Neuronal stem cell (in vitro differentiated cells): ENCODE data around the gene MAD1L1.
"Not testable (repeated sequence)": the region's sequence is repeated elsewhere in the genome, so short reads cannot be mapped to it uniquely, and the experiment has no call there.

Experiments
- DNase-seq: peaks from one replicate; pipeline ENCODE4 v3.0.0-alpha.2; 2013; ENCODE audit warnings: low spot score
- H2AFZ ChIP-seq: one replicate; pipeline ENCODE4 v1.6.1; 2013; ENCODE audit warnings: mild to moderate bottlenecking, low read length, inconsistent platforms
- H2AK5ac ChIP-seq: 2 replicates; pipeline ENCODE4 v1.6.1; 2013; ENCODE audit warnings: low read depth, mild to moderate bottlenecking, inconsistent platforms, low read length, moderate library complexity, mixed read lengths
- H2BK120ac ChIP-seq: 2 replicates; pipeline ENCODE4 v1.6.1; 2013; ENCODE audit warnings: low read depth, mild to moderate bottlenecking, inconsistent platforms, low read length, moderate library complexity, mixed read lengths
- H2BK12ac ChIP-seq: one replicate; pipeline ENCODE4 v1.6.1; 2013; ENCODE audit warnings: low read length, inconsistent platforms
- H2BK15ac ChIP-seq: 2 replicates; pipeline ENCODE4 v1.6.1; 2013; ENCODE audit warnings: mild to moderate bottlenecking, low read length, inconsistent platforms, mixed read lengths
- H2BK5ac ChIP-seq: one replicate; pipeline ENCODE4 v1.6.1; 2013; ENCODE audit warnings: inconsistent platforms, mild to moderate bottlenecking, low read length, moderate library complexity
- H3K14ac ChIP-seq: one replicate; pipeline ENCODE4 v1.6.1; 2013; ENCODE audit warnings: low read length, inconsistent platforms
- H3K18ac ChIP-seq: 2 replicates; pipeline ENCODE4 v1.6.1; 2013; ENCODE audit warnings: low read length, inconsistent platforms
- H3K23ac ChIP-seq: 2 replicates; pipeline ENCODE4 v1.6.1; 2013; ENCODE audit warnings: low read depth, mild to moderate bottlenecking, mixed read lengths, low read length, inconsistent platforms; ENCODE audit not compliant: poor library complexity
- H3K27ac ChIP-seq: replicated peaks from 3 replicates; pipeline ENCODE4 v1.5.1; 2013; ENCODE audit warnings: low read length, inconsistent platforms
- H3K27me3 ChIP-seq, 3 experiments: 2 replicates each; pipeline ENCODE4 v1.6.1; 2013; ENCODE audit warnings: low read length in 3 of 3, mild to moderate bottlenecking in 2 of 3, inconsistent platforms in 1 of 3, low read depth in 1 of 3, mixed read lengths in 1 of 3, moderate library complexity in 1 of 3; ENCODE audit not compliant: control insufficient read depth in 3 of 3, insufficient read depth in 3 of 3
- H3K36me3 ChIP-seq, 2 donors: replicated peaks in 1 of 2; 2 replicates each; pipeline ENCODE4 v1.6.1; 2013; ENCODE audit warnings: low read length in 2 of 2; ENCODE audit not compliant: control insufficient read depth in 2 of 2, insufficient read depth in 2 of 2
- H3K4ac ChIP-seq: 2 replicates; pipeline ENCODE4 v1.6.1; 2013; ENCODE audit warnings: inconsistent platforms, mild to moderate bottlenecking, low read length, moderate library complexity
- H3K4me1 ChIP-seq, 2 donors: 1 replicate in 1 of 2; 2 replicates in 1 of 2; pipeline ENCODE4 v1.6.1; 2013; ENCODE audit warnings: low read length in 2 of 2, low read depth in 1 of 2; ENCODE audit not compliant: control insufficient read depth in 2 of 2, insufficient read depth in 1 of 2
- H3K4me2 ChIP-seq: one replicate; pipeline ENCODE4 v1.6.1; 2013; ENCODE audit warnings: mild to moderate bottlenecking, low read length, inconsistent platforms; ENCODE audit not compliant: insufficient read depth, poor library complexity, severe bottlenecking
- H3K4me3 ChIP-seq, 2 donors: 2 replicates each; pipeline ENCODE4 v1.5.1; 2013; ENCODE audit warnings: low read length in 2 of 2, mild to moderate bottlenecking in 2 of 2, inconsistent platforms in 1 of 2, moderate library complexity in 1 of 2
- H3K79me1 ChIP-seq: one replicate; pipeline ENCODE4 v1.6.1; 2013; ENCODE audit warnings: low read depth, mild to moderate bottlenecking, inconsistent platforms, low read length, moderate library complexity
- H3K9ac ChIP-seq: one replicate; pipeline ENCODE4 v1.6.1; 2013; ENCODE audit warnings: mild to moderate bottlenecking, low read depth, low read length, inconsistent platforms; ENCODE audit not compliant: poor library complexity
- H3K9me3 ChIP-seq, 2 donors: replicated peaks in 1 of 2; 2 replicates each; pipeline versions ENCODE3 to v1.6.1; 2013; ENCODE audit warnings: low read length in 2 of 2, mild to moderate bottlenecking in 2 of 2, inconsistent platforms in 1 of 2, low read depth in 1 of 2, mixed read lengths in 1 of 2, moderate library complexity in 1 of 2; ENCODE audit not compliant: control insufficient read depth in 2 of 2, insufficient read depth in 1 of 2
- H4K8ac ChIP-seq: one replicate; pipeline ENCODE4 v1.6.1; 2013; ENCODE audit warnings: low read depth, mild to moderate bottlenecking, inconsistent platforms, low read length, moderate library complexity
- H4K91ac ChIP-seq: one replicate; pipeline ENCODE4 v1.6.1; 2013; ENCODE audit warnings: low read length, low read depth, mild to moderate bottlenecking, inconsistent platforms; ENCODE audit not compliant: poor library complexity
- WGBS, 2 donors: extraction: QIAGEN DNeasy Blood & Tissue Kit; methylation state at CpG; one replicate each; pipeline ENCODE4 v1.1.7; 2013; ENCODE audit warnings: missing lambda C conversion rate in 2 of 2, mixed read lengths in 1 of 2; ENCODE audit not compliant: insufficient read length in 2 of 2, insufficient replicate concordance in 1 of 2; ENCODE audit errors: extremely low coverage in 2 of 2; 5-methylcytosine and 5-hydroxymethylcytosine counted together

The MAD1L1 gene

DNA sequence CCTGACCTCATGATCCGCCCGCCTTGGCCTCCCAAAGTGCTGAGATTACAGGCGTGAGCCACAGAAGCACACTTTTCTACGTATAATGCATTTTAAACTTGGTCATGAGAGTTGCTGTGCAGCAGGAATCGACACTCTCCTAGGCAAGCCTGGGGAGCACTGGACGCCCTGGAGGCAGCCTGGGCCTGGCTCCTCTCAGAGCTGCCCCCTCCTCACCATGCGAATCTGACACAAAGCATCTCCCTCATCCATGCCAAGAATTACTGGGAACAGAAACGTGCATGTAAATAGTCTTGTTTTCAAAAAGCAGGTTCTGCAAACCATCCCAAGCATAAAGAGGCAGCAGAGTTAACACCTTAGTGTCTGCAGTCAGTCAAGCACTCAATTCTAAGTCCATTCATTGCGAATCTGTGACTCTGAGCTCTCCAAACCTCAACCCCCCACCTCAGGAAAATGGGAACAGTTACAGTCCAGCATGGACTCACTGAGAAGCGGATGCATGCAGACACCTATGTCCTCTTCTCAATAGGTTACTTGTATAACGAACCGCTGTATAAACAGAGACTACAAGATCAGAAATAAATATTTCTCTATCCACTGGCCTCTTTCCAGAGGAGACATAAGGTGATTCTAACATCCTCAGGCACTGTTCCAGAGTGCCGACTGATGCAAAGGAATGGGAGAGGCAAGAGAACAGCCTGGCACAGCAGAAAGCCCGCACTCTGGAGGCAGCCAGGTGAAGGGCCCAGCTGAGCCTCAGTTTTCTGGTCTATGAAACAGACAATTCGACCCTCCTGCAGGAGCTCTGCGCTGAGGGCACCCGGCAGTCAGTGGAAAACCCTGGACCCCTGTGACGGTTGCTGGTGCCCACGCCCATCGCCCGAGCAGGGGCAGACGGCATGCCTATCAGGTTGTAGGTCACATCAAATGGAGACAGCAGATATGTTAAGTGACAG lies 68.9 kb downstream of the MAD1L1 start:
- Histone ChIP-seq H2AFZ (no peak overlapping the region), H4K8ac (no peak overlapping the region), H3K4ac (no peak overlapping the region), H3K4me1 (peaks cover 6 to 14% of the 10 kb centered on the region in 2 donors), H3K36me3 (peaks cover 6 to 16% of the 10 kb centered on the region in 2 donors), H3K27me3 (no peaks in the 10 kb centered on the region), H3K79me1 (peaks cover 8% of the 10 kb centered on the region), H3K4me3 (no peak overlapping the region), H2BK15ac (no peak overlapping the region), H4K91ac (no peak overlapping the region), H2BK12ac (no peak overlapping the region), H3K14ac (no peak overlapping the region), H3K27ac (no peak overlapping the region), H2BK120ac (no peak overlapping the region), H3K9ac (no peak overlapping the region), H2BK5ac (no peak overlapping the region), H2AK5ac (no peak overlapping the region), H3K4me2 (no peak overlapping the region), H3K18ac (no peak overlapping the region), H3K23ac (no peak overlapping the region), H3K9me3 (peaks cover under 1 to 3% of the 10 kb centered on the region in 2 donors)
- no peak for DNase-seq
- no CpG with 5 or more reads among the region's 22 CpGs for WGBS, 2 donors

DNA sequence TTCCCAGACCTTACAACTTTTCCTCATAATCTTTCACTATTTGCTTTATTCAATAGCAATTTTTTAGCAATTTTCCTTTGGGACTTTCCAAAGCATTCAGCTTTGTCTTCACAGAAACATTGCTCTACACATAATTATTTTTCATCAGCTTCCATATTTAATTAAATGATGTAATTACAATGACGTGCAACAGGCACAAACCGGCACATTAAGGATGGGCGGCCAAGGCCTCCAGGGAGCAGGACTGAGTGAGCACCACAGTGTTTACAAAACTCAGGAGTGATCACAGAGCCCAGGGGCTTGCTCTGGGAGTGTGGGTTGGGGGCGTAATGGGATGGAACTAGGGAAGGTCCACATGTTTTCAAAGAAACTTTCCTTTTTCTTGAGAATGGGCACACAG lies 69.8 kb downstream of the MAD1L1 start:
- DNase-seq: no peak
- H3K4me3 ChIP-seq: no peak overlapping the region
- whole genome bisulfite sequencing, 2 donors: no CpG with 5 or more reads among the region's 4 CpGs

GRCh38 chr7:2162004-2162902 lies 70.5 kb downstream of the MAD1L1 start:
- not testable (repeated sequence) for H4K8ac ChIP-seq, H2AK5ac ChIP-seq, DNase-seq, H2BK12ac ChIP-seq, H2AFZ ChIP-seq, H3K9ac ChIP-seq, H2BK5ac ChIP-seq, H3K14ac ChIP-seq, H3K4me2 ChIP-seq, H3K27ac ChIP-seq, H3K79me1 ChIP-seq, H2BK120ac ChIP-seq, H3K4me3 ChIP-seq, H3K9me3 ChIP-seq, H3K23ac ChIP-seq, H3K36me3 ChIP-seq, H3K27me3 ChIP-seq, H3K4ac ChIP-seq, H4K91ac ChIP-seq, H2BK15ac ChIP-seq
- H3K4me1 ChIP-seq: peaks cover 16 to 22% of the 10 kb centered on the region in 2 donors
- H3K18ac ChIP-seq: peak overlapping the region; percentile 23
- WGBS, 2 donors: no CpG with 5 or more reads among the region's 17 CpGs

More for the DNA sequence above, 69.8 kb downstream of the MAD1L1 start:
- no peak overlapping the region for H3K4ac ChIP-seq
- peaks cover 13 to 22% of the 10 kb centered on the region in 2 donors for H3K4me1 ChIP-seq
- no peak overlapping the region for H2BK15ac ChIP-seq
- no peak overlapping the region for H4K91ac ChIP-seq
- no peaks in the 10 kb centered on the region for H3K27me3 ChIP-seq
- H3K79me1 ChIP-seq: peaks cover 9% of the 10 kb centered on the region
- no peak overlapping the region for H2BK5ac ChIP-seq
- H2BK12ac ChIP-seq: no peak overlapping the region
- H3K14ac ChIP-seq: no peak overlapping the region
- no peaks in the 10 kb centered on the region for H3K9me3 ChIP-seq
- H2AK5ac ChIP-seq: no peak overlapping the region
- no peak overlapping the region for H4K8ac ChIP-seq
- peaks cover 5 to 9% of the 10 kb centered on the region in 2 donors for H3K36me3 ChIP-seq
- no peak overlapping the region for H3K4me2 ChIP-seq
- no peak overlapping the region for H2AFZ ChIP-seq
- H3K27ac ChIP-seq: no peak overlapping the region
- no peak overlapping the region for H3K9ac ChIP-seq
- no peak overlapping the region for H3K18ac ChIP-seq
- H3K23ac ChIP-seq: no peak overlapping the region
- no peak overlapping the region for H2BK120ac ChIP-seq

DNA sequence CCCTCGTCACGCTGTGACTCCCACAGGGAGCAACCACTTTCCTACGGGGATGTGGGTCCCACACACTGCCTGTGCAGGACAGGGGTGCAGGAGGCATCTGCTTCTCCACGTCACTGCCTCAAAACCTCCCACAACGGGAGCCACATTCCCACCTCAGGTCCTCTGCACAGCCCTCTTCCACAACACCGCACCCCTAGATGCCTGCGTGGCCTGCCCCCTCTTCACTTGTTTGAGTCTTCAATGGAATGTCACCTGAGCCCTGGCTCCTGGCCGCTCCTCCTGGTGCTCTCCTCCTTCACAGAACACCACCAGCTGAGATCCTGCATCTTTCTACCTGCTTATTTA lies 73.6 kb downstream of the MAD1L1 start:
- no peak overlapping the region for H2AFZ ChIP-seq
- no peaks in the 10 kb centered on the region for H3K9me3 ChIP-seq
- H4K8ac ChIP-seq: no peak overlapping the region
- peaks cover 4 to 10% of the 10 kb centered on the region in 2 donors for H3K36me3 ChIP-seq
- H2BK12ac ChIP-seq: peak overlapping the region; percentile 88
- no peak overlapping the region for H3K4me3 ChIP-seq
- H2BK5ac ChIP-seq: peak overlapping the region; percentile 11
- H3K23ac ChIP-seq: peak overlapping the region; percentile 39
- peak overlapping the region; percentile 70 for H2BK15ac ChIP-seq
- H3K27ac ChIP-seq: no peak overlapping the region
- H3K14ac ChIP-seq: no peak overlapping the region
- peaks cover 5% of the 10 kb centered on the region for H3K79me1 ChIP-seq
- no peak overlapping the region for H3K4me2 ChIP-seq
- peak overlapping the region; percentile 90 for H3K18ac ChIP-seq
- H2BK120ac ChIP-seq: peak overlapping the region; percentile 24
- no peak overlapping the region for H4K91ac ChIP-seq
- peaks cover 16 to 22% of the 10 kb centered on the region in 2 donors for H3K4me1 ChIP-seq
- H3K4ac ChIP-seq: no peak overlapping the region
- no peaks in the 10 kb centered on the region for H3K27me3 ChIP-seq
- WGBS, 2 donors: no CpG with 5 or more reads among the region's 8 CpGs
- H2AK5ac ChIP-seq: peak overlapping the region; percentile 91
- H3K9ac ChIP-seq: peak overlapping the region; percentile 50
- DNase-seq: no peak
